Ishikawa (cell line): ENCODE measurements around the gene CDYL2.

ENCODE experiments used
- CEBPB ChIP-seq: IDR thresholded peaks from 2 replicates; pipeline ENCODE4 v1.6.1; 2012
- CREB1 ChIP-seq: IDR thresholded peaks from 2 replicates; pipeline ENCODE4 v1.6.1; 2012; ENCODE audit warnings: low read depth
- EGR1 ChIP-seq: IDR thresholded peaks from 2 replicates; pipeline ENCODE4 v1.6.1; 2012
- EP300 ChIP-seq: IDR thresholded peaks from 2 replicates; pipeline ENCODE4 v1.6.1; 2012; ENCODE audit warnings: borderline replicate concordance
- FOXM1 ChIP-seq: IDR thresholded peaks from 2 replicates; pipeline ENCODE4 v1.6.1; 2012; ENCODE audit warnings: low read depth, borderline replicate concordance
- NFIC ChIP-seq: IDR thresholded peaks from 2 replicates; pipeline ENCODE4 v1.6.1; 2012
- RAD21 ChIP-seq: IDR thresholded peaks from 2 replicates; pipeline ENCODE4 v1.6.1; 2012; ENCODE audit warnings: low read depth
- TAF1 ChIP-seq: IDR thresholded peaks from 2 replicates; pipeline ENCODE4 v1.6.1; 2012; ENCODE audit warnings: low read depth, mild to moderate bottlenecking
- TCF12 ChIP-seq: IDR thresholded peaks from 2 replicates; pipeline ENCODE4 v1.6.1; 2012; ENCODE audit warnings: low read depth
- TEAD4 ChIP-seq: IDR thresholded peaks from 2 replicates; pipeline ENCODE4 v1.6.1; 2012
- YY1 ChIP-seq: IDR thresholded peaks from 2 replicates; pipeline ENCODE4 v1.6.1; 2012; ENCODE audit warnings: low read depth
- ZBTB7A ChIP-seq: IDR thresholded peaks from 2 replicates; pipeline ENCODE4 v1.6.1; 2012; ENCODE audit warnings: low read depth
- TF ChIP-seq, protein P1 (sequence below): IDR thresholded peaks from 2 replicates; pipeline ENCODE4 v1.6.1; 2012
- TF ChIP-seq, protein P2 (sequence below): IDR thresholded peaks from 2 replicates; pipeline ENCODE4 v1.6.1; 2012
- TF ChIP-seq, protein P3 (sequence below): IDR thresholded peaks from 2 replicates; pipeline ENCODE4 v1.6.1; 2012; ENCODE audit warnings: low read depth, mild to moderate bottlenecking

CDYL2 gene

DNA sequence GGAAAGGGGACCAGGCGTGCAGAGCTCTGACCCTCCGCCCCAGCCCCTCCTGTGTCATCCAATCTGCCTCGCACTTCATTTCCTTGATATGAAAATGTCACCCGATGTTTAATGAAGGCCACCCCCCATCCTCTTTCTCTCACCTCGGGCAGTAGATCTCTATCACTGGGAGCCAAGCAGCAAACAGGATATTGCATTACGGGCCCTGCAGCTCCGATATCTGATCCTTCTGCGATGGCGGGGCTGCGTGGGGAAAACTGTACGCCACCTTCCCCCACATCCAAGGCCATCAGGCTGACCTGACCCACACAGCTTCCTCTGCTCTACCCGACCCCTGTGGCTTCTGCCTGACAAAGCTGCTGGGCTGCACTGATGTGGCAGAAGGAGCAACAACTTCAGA lies 188.7 kb downstream of the CDYL2 start:
- TF ChIP-seq ZBTB7A (no peak), FOXM1 (no peak), NFIC (no peak), CREB1 (no peak), EP300 (no peak), TAF1 (no peak), YY1 (no peak), RAD21 (no peak), CEBPB (no peak), TEAD4 (no peak), TCF12 (no peak), EGR1 (no peak)
- TF ChIP-seq, protein P1, sequence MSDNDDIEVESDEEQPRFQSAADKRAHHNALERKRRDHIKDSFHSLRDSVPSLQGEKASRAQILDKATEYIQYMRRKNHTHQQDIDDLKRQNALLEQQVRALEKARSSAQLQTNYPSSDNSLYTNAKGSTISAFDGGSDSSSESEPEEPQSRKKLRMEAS, result no peak
- TF ChIP-seq, protein P2, sequence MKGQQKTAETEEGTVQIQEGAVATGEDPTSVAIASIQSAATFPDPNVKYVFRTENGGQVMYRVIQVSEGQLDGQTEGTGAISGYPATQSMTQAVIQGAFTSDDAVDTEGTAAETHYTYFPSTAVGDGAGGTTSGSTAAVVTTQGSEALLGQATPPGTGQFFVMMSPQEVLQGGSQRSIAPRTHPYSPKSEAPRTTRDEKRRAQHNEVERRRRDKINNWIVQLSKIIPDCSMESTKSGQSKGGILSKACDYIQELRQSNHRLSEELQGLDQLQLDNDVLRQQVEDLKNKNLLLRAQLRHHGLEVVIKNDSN, result no peak
- TF ChIP-seq, protein P3, sequence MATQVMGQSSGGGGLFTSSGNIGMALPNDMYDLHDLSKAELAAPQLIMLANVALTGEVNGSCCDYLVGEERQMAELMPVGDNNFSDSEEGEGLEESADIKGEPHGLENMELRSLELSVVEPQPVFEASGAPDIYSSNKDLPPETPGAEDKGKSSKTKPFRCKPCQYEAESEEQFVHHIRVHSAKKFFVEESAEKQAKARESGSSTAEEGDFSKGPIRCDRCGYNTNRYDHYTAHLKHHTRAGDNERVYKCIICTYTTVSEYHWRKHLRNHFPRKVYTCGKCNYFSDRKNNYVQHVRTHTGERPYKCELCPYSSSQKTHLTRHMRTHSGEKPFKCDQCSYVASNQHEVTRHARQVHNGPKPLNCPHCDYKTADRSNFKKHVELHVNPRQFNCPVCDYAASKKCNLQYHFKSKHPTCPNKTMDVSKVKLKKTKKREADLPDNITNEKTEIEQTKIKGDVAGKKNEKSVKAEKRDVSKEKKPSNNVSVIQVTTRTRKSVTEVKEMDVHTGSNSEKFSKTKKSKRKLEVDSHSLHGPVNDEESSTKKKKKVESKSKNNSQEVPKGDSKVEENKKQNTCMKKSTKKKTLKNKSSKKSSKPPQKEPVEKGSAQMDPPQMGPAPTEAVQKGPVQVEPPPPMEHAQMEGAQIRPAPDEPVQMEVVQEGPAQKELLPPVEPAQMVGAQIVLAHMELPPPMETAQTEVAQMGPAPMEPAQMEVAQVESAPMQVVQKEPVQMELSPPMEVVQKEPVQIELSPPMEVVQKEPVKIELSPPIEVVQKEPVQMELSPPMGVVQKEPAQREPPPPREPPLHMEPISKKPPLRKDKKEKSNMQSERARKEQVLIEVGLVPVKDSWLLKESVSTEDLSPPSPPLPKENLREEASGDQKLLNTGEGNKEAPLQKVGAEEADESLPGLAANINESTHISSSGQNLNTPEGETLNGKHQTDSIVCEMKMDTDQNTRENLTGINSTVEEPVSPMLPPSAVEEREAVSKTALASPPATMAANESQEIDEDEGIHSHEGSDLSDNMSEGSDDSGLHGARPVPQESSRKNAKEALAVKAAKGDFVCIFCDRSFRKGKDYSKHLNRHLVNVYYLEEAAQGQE, result no peak

DNA sequence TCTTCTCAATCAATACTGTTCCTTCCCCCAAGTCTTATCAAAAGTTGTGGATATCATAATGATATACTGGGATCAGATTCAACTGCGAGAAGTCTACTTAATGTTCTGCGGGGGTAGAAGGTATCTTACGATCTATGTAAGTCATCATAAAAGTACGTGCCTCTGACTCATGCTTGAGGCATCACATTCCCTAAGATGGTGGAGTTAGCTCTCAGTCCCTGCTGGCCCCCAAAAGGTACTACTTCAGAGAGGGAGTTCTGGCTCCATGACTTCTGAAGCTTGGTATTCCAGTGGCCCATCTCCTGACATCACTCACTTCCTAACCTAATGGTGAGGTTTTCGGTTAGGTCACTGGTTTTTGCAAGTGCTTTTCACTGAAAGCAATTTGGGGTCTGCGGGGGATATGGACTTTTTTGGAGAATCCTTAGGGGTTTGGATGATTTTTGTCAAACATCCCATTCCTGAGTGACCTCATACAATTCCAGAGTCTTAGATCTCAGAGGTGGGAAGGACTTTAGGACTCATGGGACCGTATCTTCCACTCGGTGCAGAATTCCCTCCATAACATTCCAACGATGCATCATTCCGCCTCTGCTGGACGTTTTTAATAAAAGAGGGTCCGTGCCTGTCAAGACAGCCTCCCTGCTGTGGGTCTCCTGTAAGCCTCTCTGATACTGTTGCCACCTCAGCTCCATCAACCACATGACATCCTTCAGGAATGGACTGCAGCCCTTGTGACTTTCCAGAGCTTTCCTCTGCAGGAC lies 189.3 kb downstream of the CDYL2 start:
- TF ChIP-seq EP300, result no peak
- no peak for TF ChIP-seq TAF1
- no peak for TF ChIP-seq NFIC
- TF ChIP-seq CREB1, result no peak
- TF ChIP-seq FOXM1, result no peak
- no peak for TF ChIP-seq EGR1
- TF ChIP-seq, protein P3, result no peak
- TF ChIP-seq ZBTB7A, result no peak
- TF ChIP-seq, protein P2, result no peak
- TF ChIP-seq YY1, result no peak
- TF ChIP-seq TEAD4, result no peak
- no peak for TF ChIP-seq RAD21

DNA sequence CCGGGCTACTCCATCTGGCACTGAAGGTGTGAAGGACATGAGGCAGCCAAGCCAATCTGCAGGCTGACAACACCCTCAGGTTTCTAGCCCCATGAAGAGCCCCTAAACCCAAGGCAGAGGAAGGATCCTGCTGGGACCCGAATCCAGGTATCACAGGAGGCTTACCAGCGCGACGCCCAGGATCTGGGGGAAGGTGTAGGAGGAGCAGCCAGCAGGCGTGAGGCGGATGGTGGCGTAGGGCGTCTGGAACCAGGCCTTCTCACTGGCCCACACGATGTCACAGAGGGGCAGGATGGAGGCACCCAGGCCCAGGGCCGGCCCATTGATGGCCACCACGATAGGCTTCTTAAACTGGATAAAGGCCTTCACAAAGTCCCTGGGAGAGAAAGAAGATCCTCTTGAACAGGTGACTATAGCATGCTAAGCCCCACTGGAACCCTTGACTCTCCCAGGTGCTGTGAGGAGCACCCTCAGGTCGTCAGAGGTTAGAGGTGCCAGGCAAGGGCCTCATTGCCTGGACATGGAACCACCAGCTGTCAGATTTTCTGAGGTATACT lies 191.9 kb downstream of the CDYL2 start:
- no peak for TF ChIP-seq EGR1
- TF ChIP-seq YY1, result no peak
- TF ChIP-seq, protein P1, result no peak
- no peak for TF ChIP-seq TEAD4
- no peak for TF ChIP-seq RAD21
- TF ChIP-seq, protein P3, result no peak
- no peak for TF ChIP-seq NFIC
- TF ChIP-seq EP300, result no peak
- TF ChIP-seq TCF12, result no peak
- TF ChIP-seq CREB1, result no peak

DNA sequence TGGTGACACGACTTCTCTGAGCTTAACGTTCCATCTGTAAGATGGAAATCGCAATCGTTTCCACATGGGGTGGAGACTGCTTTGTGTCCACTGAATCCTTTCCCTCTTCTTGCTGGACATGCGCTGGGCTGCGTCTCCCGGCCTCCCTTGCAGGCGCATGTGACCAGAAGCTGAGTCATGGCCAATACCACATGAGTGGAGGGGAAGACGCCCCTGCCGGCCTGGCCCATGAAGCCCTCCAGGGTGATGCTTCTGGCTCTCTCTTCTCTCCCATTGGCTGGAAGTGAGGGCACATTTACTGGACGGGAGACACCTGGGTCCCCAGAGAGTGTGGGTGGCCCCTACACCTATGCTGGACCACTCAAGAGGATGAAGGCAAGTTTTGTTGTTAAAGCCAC lies 192.5 kb downstream of the CDYL2 start:
- TF ChIP-seq RAD21 (no peak), CREB1 (no peak), EGR1 (no peak), TCF12 (no peak), EP300 (no peak), NFIC (no peak), ZBTB7A (no peak), TEAD4 (no peak), CEBPB (no peak), FOXM1 (no peak), TAF1 (no peak)
- TF ChIP-seq, protein P1, result no peak
- TF ChIP-seq, protein P2, result no peak
- TF ChIP-seq, protein P3, result no peak
